NCI-H524 treated with DMSO at 0.1 percent for 48 hours (cell line): ENCODE results near the gene HIBCH.
"Not testable (repeated sequence)": the region's sequence is repeated elsewhere in the genome, so short reads cannot be mapped to it uniquely, and the experiment has no call there.

Experiments used
- DNase-seq: peaks from one replicate; lab custom pipeline; 2025; lab: John Stamatoyannopoulos, UW

The HIBCH gene

DNA sequence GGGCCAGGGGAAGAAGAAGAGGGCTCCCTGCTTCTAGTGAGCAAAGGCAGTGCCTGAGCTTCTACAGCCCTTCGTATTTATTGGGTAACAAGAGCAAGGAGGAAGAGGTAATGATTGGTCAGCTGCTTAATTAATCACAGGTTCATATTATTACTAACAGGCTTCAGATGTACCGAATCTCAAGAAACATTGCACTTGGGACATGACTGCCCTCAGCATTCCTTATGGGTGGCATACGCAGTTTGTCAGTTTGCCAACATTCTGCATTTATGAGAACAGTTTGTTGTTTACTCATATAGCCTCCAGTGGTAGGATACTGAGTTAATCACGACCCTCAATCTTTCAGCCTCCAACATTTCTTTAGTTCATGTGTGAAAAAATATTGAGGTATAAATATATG, 84.5 kb downstream of the HIBCH start:
- DNase-seq: no peak

- DNase-seq: not testable (repeated sequence)
Observed at GRCh38 chr2:190223989-190224388, 95.6 kb downstream of the HIBCH start.

GRCh38 chr2:190222745-190223144, 96.9 kb downstream of the HIBCH start:
- DNase-seq: not testable (repeated sequence)

GRCh38 chr2:190221429-190221828, 98.2 kb downstream of the HIBCH start:
- no peak for DNase-seq

DNA sequence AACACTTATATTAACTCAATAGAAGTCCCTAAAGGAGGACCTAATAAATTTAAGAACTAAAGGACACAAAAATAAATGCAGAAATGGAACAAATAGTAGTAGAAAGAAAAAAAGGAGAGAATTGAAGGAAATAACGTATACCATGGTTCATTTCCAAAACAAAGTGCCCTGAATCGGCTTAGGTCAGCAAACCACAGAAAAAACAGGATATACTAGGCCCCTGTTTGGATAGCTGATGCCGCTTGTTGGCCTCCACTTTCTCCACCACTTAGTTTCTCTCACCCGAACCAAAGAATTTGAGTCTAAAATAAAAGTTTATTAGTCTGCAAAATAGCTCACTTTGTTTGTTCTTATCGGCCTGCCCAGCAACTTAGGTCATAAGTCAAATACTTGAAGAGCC, 100.4 kb downstream of the HIBCH start:
- DNase-seq: no peak

- DNase-seq: no peak
Observed at GRCh38 chr2:190217616-190218015, 102.0 kb downstream of the HIBCH start.

GRCh38 chr2:190216829-190217228, 102.8 kb downstream of the HIBCH start:
- peak; percentile 34 for DNase-seq

DNA sequence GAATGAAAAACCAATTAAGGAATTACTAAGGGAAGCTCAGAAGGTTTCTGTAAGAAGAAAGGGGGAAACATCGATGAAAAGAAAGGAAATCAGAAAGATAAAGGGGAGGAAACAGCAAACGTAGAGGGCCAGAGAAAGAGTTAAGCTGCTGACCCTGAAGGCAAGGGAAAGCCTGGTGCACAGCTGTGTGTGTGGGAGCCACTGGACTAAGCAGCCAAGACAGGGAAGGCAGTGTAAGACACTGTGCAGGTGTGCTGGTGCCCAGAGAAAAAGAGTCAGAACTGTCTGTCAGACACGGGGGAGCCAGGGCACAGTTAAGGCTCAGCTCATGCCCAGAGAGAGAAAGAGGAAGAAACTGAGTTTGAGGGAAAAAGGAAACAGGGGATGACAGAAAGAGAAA, 104.0 kb downstream of the HIBCH start:
- DNase-seq: no peak

DNA sequence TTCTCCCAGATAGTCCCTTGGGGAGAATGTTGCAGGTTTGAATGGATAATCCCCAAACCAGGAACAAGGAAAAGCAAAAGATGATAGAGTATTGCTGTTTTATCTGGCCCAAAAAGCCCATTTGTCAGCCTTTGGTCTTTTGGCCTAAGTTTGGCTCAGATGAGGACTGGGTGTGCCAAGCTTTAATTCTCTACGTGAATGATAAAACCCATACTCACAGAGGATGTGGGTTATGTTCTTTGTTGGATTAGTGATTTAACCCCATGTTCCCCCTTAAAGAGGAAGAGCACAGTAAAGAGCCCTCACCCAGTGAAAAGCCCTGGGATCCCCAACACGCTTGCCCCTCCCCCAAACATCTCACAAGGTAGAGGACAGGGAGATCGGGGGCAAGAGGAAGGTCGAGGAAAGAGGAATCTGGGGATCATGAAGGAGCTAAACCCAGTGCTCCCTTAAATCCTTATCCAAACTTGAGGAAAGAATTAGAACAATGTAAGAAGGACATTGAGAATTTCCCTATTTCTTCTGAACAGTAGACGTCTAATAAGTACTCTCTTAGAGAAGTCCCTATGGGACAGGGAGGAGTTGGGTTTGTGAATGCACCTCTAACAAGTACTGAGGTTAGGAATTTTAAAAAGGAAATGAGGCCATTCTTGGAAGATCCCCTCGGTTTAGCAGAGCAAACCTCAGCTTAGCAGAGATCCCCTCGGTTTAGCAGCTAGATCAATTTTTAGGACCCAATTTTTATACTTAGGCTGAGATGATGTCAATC, 105.0 kb downstream of the HIBCH start:
- no peak for DNase-seq

DNA sequence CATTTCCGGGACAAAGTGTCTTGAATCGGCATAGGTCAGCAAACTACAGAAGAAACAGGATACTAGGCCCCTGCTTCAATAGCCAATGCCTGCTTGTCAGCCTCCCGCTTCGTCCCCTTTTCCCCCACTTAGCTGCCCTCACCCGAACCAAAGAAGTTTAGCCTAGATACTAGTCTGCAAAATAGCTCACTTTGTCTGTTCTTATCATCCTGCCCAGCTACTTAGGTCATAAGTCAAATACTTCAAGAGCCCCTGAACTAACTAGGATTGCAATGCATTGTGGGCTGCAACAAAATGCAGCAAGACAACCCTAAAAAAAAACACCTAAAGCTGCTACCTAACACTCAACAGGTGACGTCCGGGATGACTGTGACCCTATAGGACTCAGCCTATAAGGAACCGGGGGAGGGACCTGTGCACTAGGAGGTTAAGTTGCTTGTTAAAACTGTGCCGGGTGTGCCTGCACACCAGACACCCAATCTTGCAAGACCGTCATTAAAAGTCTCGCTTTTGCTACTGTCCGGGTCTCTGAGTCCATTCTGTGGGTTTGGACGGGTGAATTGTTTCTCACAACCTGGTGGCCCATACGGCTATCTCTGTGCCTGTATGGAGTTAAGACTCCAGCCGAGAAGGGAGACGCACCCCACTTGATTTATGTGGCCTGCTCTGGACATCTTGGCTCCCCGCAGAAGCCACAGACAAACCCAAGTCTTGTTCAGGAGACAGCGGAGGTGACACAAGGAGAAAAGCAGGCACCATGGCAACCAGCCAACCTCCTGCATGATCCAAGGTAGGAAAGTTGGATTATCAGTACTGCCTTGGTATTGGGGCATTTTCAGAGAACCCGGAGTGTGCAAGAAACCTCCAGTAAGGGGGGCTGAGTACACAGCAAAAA, 105.9 kb downstream of the HIBCH start:
- no peak for DNase-seq

DNA sequence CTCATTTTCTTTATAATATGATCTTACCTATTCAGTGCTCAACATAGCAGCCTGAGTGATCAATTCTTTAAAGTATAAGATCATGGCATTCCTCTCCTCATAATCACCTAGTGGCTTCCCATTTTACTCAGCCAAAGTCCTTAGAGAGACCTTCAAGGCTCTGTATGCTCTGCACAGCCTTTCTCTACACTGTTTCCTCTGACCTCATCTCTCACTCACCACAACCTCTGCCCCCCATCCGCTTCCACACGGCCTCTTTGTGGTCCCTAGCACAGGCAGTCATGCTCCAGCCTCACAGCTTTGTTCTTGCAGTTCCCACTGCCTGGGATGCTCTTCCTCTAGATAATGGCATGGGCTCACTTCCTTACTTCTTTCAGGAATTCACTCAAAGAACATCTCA, 109.2 kb downstream of the HIBCH start:
- DNase-seq: no peak

DNA sequence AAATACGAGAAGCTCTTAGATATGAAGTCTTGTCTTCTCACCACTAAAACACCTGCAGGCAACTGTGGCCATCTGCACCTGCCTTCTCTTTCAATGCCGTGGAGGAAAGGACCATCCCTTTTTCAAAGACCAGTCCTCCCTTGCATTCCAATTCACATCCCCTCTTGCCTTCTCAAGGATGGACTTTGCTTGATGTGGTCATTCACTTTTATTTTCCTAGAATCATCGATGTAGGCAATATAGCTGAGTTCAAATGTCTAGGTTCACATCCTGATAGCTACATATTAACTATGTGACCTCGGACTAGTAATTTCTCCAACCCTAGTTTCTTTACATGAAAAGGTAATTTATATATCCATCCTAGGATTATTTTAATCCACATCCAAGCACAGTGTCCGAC, 110.1 kb downstream of the HIBCH start:
- DNase-seq: no peak

- no peak for DNase-seq
Observed at GRCh38 chr2:190207930-190208329, 111.7 kb downstream of the HIBCH start.

DNA sequence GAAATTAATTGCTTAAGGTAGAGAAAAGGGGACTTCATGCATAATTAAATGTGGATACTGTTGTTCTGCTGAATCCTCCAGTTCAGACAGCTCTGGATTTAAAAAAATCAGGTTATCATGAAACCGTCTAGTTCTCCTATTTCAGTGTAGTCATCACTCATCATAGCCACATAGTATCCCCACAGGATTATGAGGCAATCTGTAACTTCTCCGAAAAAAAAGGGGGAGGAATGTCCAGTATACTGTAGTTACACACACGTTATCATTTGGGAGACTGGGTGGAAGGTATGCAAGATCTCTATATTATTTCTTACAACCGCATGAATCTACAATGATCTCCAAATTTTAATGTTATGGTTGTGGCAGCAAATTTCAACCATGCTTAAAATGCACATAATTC, 114.0 kb downstream of the HIBCH start:
- DNase-seq: no peak

- no peak for DNase-seq
Observed at GRCh38 chr2:190202604-190203003, 117.0 kb downstream of the HIBCH start.

- DNase-seq: no peak
Observed at GRCh38 chr2:190202018-190202417, 117.6 kb downstream of the HIBCH start.

GRCh38 chr2:190200603-190201002, 119.0 kb downstream of the HIBCH start:
- DNase-seq: no peak

DNA sequence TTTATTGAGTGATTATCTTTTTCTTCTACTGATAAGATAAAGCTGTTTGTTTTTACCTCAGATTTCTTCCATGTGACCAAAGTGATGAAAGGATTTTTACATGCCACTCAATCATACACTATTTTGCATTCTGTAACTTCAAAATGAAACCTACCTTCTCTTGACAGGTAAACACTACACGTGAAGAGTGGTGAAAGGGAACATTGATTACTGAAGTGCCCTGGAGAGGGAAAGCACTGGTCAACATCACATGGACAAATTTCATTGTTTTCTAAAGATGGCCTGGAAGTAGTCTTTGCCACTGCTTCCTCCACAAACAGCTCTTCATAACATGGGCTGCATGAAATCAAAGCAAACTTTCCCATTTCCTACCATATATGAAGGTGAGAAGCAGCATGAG, 120.1 kb downstream of the HIBCH start:
- DNase-seq: no peak

DNA sequence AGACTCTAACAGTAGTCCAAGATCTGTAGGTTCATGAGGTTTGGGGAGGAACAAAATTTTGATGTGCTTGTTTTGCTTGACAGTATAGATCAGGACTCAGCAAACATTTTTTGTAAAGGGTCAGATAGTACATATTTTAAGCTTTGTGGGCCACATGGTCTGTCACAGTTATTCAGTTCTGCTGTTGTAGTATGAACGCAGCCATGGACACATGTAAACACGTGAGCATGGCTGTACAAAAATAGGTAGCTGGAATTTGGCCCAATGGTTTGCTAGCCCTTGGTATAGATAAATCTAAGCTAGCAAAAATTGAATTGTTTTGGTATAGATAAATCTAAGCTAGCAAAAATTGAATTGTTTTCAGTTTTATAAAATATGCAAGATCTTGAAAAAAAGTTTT, 120.5 kb downstream of the HIBCH start:
- DNase-seq: no peak

- DNase-seq: no peak
Observed at GRCh38 chr2:190197143-190197720, 122.4 kb downstream of the HIBCH start.

GRCh38 chr2:190190507-190191162, 129.0 kb downstream of the HIBCH start:
- DNase-seq: no peak

GRCh38 chr2:190188289-190188688, 131.3 kb downstream of the HIBCH start:
- no peak for DNase-seq
